Tibial nerve (tissue), 4 donors: ENCODE measurements around the gene ITGA1. TPM values are rescaled to one million over a fixed set of nuclear protein-coding genes. Genes with fewer than 3 reads are reported as not detected.

Experiments used
- DNase-seq, 2 donors: peaks; one replicate each; pipeline ENCODE4 v3.0.0-alpha.2; 2019; ENCODE audit warnings: low spot score in 2 of 2
- H3K27ac ChIP-seq, 4 donors: fragments of 200-600 bp; sonication (generic) in 3 of 4; one replicate each; pipeline ENCODE4 v1.5.1; 2017 to 2019; ENCODE audit warnings: mild to moderate bottlenecking in 1 of 4
- H3K27me3 ChIP-seq, 2 donors: fragments of 200-600 bp; sonication (generic) in 1 of 2; one replicate each; pipeline versions ENCODE4 v1.5.1 to v1.6.0; 2017 to 2019
- H3K36me3 ChIP-seq, 3 donors: fragments of 200-600 bp; sonication (generic); one replicate each; pipeline ENCODE4 v1.5.1; 2018 to 2019
- H3K4me1 ChIP-seq, 4 donors: fragments of 200-600 bp; sonication (generic) in 3 of 4; one replicate each; pipeline ENCODE4 v1.5.1; 2017 to 2019
- H3K4me3 ChIP-seq, 4 donors: fragments of 200-600 bp; sonication (generic) in 3 of 4; one replicate each; pipeline ENCODE4 v1.5.1; 2017 to 2019; ENCODE audit warnings: mild to moderate bottlenecking in 1 of 4, moderate library complexity in 1 of 4
- H3K9me3 ChIP-seq, 4 donors: fragments of 200-600 bp; sonication (generic) in 3 of 4; one replicate each; pipeline ENCODE4 v1.5.1; 2017 to 2019
- EP300 ChIP-seq, 2 donors: sonication (generic); formaldehyde crosslinking; IDR thresholded peaks; one replicate each; pipeline ENCODE4 v1.6.1; 2017; ENCODE audit warnings: antibody characterized with exemption in 2 of 2, mild to moderate bottlenecking in 1 of 2
- POLR2A ChIP-seq, 2 donors: fragments of 450-650 bp; IDR thresholded peaks; one replicate each; pipeline ENCODE4 v1.6.1; 2017; ENCODE audit warnings: antibody characterized with exemption in 2 of 2, mild to moderate bottlenecking in 2 of 2, moderate library complexity in 2 of 2
- whole genome bisulfite sequencing, 2 donors: methylation state at CpG; one replicate each; pipeline ENCODE4 v1.1.5; 2018; 5-methylcytosine and 5-hydroxymethylcytosine counted together
- total RNA-seq, 4 donors: library from RNA; depleted of rRNA; stranded (reverse); fragments of >200 nt; gene quantifications; one replicate each; pipeline ENCODE4 v1.1.0, GENCODE V29; 2016
- TF ChIP-seq, protein P1 (sequence below), 5 experiments: fragments of 200-600 bp in 3 of 5; fragments of 450-650 bp in 2 of 5; sonication (generic) in 3 of 5; IDR thresholded peaks; one replicate each; pipeline ENCODE4 v1.5.1; 2016 to 2019; ENCODE audit warnings: antibody characterized with exemption in 5 of 5, mild to moderate bottlenecking in 3 of 5, moderate library complexity in 2 of 5

Gene ITGA1
- total RNA-seq, 4 donors from 2014 or later = 26.8 to 62.5 (median 27.7) TPM

DNA sequence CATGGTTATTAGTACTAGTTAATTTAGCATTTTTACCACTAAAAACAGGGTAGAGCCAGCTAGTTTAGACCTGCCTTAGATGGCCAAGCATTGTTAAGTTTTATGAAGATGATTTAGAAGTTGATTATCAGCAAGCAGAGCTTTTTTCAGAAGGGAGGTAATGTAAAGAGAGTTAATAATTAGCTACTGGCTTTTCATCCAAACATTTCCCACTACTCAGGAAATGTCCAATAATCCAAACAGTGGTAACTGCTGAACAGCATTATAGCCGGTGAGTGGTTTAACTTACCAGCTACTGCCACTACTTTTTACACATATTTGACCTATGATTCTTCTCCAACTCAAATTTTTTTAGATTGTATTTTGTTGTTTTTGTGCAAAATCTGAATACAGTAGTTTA is 1.7 kb downstream of the ITGA1 start:
- no peak for DNase-seq
- Histone ChIP-seq H3K4me1 (peaks cover 0 to 45% (median 6%) of the 10 kb centered on the region in 4 donors), H3K4me3 (peak overlapping the region; percentile 68 to 77 (median 73)), H3K27me3 (no peaks in the 10 kb centered on the region), H3K9me3 (no peaks in the 10 kb centered on the region), H3K36me3 (no peaks in the 10 kb centered on the region), H3K27ac (peak overlapping the region in 3 of 4 donors; percentile 87 to 94 (median 89))
- 24 to 27% methylated on average over 1 of the region's 1 CpG for WGBS, 2 donors
- TF ChIP-seq EP300 (IDR thresholded peaks at IDR 0.05) (no peak), POLR2A (IDR thresholded peaks at IDR 0.05) (no peak)
- TF ChIP-seq, protein P1, sequence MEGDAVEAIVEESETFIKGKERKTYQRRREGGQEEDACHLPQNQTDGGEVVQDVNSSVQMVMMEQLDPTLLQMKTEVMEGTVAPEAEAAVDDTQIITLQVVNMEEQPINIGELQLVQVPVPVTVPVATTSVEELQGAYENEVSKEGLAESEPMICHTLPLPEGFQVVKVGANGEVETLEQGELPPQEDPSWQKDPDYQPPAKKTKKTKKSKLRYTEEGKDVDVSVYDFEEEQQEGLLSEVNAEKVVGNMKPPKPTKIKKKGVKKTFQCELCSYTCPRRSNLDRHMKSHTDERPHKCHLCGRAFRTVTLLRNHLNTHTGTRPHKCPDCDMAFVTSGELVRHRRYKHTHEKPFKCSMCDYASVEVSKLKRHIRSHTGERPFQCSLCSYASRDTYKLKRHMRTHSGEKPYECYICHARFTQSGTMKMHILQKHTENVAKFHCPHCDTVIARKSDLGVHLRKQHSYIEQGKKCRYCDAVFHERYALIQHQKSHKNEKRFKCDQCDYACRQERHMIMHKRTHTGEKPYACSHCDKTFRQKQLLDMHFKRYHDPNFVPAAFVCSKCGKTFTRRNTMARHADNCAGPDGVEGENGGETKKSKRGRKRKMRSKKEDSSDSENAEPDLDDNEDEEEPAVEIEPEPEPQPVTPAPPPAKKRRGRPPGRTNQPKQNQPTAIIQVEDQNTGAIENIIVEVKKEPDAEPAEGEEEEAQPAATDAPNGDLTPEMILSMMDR (IDR thresholded peaks at IDR 0.05) = no peak

DNA sequence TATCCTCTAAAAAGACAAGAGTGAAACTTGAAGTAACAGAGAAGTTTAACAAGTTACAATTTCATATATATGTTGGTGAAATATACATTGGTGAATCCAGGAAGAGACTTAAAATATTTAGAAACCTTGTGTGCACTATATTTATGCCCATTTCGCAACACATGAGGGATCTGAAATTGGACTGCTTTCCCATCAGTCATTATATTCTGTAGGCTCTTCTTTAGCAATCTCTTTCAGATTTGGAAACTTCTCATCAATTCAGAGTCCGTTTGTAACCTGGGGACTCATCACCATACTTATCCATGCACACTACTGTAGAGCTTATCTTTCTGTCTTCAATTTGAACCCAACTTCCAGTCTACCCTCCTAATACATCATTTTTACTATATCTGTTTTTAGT is 2.1 kb downstream of the ITGA1 start:
- TF ChIP-seq POLR2A (IDR thresholded peaks at IDR 0.05) (no peak), EP300 (IDR thresholded peaks at IDR 0.05) (no peak)
- TF ChIP-seq, protein P1 (IDR thresholded peaks at IDR 0.05) = no peak
- H3K4me3 ChIP-seq = peak overlapping the region in 3 of 4 donors; percentile 6 to 77 (median 77)
- DNase-seq = no peak
- H3K4me1 ChIP-seq = peaks cover 0 to 50% (median 6%) of the 10 kb centered on the region in 4 donors
- H3K9me3 ChIP-seq = no peaks in the 10 kb centered on the region
- no peaks in the 10 kb centered on the region for H3K27me3 ChIP-seq
- H3K36me3 ChIP-seq = no peaks in the 10 kb centered on the region
- WGBS, 2 donors = 58 to 61% methylated on average over 2 of the region's 2 CpGs
- peak overlapping the region in 3 of 4 donors; percentile 87 to 94 (median 89) for H3K27ac ChIP-seq

DNA sequence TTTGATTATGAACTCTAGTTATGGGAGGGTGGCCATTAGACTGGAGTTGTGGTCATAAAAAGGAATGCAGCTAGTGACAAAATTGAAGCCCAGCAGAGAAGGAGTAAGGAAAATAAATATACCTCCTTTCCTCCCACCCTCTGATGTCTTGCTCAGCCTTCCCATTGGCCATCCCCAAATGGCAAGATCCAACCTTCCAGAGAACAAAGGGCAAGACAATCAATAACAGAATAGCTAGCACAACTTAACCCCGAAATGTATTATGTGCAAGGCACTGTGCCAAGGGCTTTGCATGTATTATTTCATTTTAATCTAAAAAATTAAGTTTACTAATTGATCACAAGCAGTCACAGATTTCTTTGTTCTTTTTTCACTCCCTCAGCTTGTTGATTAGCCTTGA is 3.6 kb downstream of the ITGA1 start:
- no peaks in the 10 kb centered on the region for H3K27me3 ChIP-seq
- 76 to 81% methylated on average over 1 of the region's 1 CpG for WGBS, 2 donors
- H3K36me3 ChIP-seq = no peaks in the 10 kb centered on the region
- peaks cover 0 to 63% (median 6%) of the 10 kb centered on the region in 4 donors for H3K4me1 ChIP-seq
- DNase-seq = no peak
- TF ChIP-seq POLR2A (IDR thresholded peaks at IDR 0.05) (no peak), EP300 (IDR thresholded peaks at IDR 0.05) (no peak)
- TF ChIP-seq, protein P1 (IDR thresholded peaks at IDR 0.05) = no peak
- no peak overlapping the region for H3K4me3 ChIP-seq
- H3K27ac ChIP-seq = peak overlapping the region in 1 of 4 donors; percentile 87
- H3K9me3 ChIP-seq = no peaks in the 10 kb centered on the region

DNA sequence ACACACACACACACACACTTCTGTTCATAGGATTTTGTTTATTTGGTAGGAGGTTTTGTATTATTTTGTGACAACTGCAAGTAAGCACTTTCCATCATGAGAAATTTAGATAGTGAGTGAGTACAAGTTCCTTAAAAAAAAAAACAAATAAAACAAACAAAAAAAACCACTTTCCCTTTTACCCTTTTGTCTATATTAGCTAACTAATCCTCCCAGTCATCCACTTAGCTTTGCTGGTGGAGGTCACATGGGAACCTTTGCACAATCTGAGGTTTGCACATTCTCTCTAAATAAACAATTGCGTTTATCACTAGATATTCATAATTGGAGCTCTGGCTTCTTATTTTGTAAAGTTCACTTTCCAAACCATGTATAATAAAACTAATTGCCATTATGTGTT is 6.8 kb downstream of the ITGA1 start:
- H3K4me1 ChIP-seq = peaks cover 0 to 81% (median 11%) of the 10 kb centered on the region in 4 donors
- no peaks in the 10 kb centered on the region for H3K9me3 ChIP-seq
- 48 to 62% methylated on average over 1 of the region's 1 CpG for WGBS, 2 donors
- H3K27ac ChIP-seq = peak overlapping the region in 1 of 4 donors; percentile 5
- TF ChIP-seq EP300 (IDR thresholded peaks at IDR 0.05) (no peak), POLR2A (IDR thresholded peaks at IDR 0.05) (no peak)
- TF ChIP-seq, protein P1 (IDR thresholded peaks at IDR 0.05) = no peak
- no peak for DNase-seq
- H3K4me3 ChIP-seq = no peak overlapping the region
- no peaks in the 10 kb centered on the region for H3K36me3 ChIP-seq
- H3K27me3 ChIP-seq = no peaks in the 10 kb centered on the region

DNA sequence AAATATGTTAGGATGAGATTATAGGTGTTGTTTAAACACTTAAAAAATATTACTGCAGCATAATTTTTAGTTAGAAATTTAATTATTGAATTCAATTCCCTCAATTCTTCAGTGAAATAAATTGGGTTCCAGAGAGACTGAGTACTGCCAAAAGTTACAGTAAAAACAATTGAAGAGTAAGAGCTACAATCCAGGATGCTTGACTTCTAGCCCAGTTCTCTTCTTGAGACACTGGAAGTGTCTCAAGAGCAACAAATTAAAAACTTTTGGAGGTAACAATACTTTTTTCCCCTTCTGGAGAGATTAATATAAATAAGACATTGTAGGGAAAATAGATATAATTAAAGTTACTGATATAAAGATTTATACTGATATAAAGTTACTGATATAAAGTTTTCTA is 8.3 kb downstream of the ITGA1 start:
- Histone ChIP-seq H3K4me1 (peaks cover 0 to 73% (median 16%) of the 10 kb centered on the region in 4 donors), H3K9me3 (no peaks in the 10 kb centered on the region), H3K27ac (peak overlapping the region in 2 of 4 donors; percentile 16 to 98), H3K4me3 (no peak overlapping the region), H3K27me3 (no peaks in the 10 kb centered on the region), H3K36me3 (no peaks in the 10 kb centered on the region)
- TF ChIP-seq, protein P1 (IDR thresholded peaks at IDR 0.05) = no peak
- TF ChIP-seq EP300 (IDR thresholded peaks at IDR 0.05) (no peak), POLR2A (IDR thresholded peaks at IDR 0.05) (no peak)
- no peak for DNase-seq
